ENCODE measurements around the gene ZNHIT2. TPM values are rescaled to one million over a fixed set of nuclear protein-coding genes. Genes with fewer than 3 reads are reported as not detected.

ZNHIT2 gene
- 8.0 TPM for total RNA-seq

DNA sequence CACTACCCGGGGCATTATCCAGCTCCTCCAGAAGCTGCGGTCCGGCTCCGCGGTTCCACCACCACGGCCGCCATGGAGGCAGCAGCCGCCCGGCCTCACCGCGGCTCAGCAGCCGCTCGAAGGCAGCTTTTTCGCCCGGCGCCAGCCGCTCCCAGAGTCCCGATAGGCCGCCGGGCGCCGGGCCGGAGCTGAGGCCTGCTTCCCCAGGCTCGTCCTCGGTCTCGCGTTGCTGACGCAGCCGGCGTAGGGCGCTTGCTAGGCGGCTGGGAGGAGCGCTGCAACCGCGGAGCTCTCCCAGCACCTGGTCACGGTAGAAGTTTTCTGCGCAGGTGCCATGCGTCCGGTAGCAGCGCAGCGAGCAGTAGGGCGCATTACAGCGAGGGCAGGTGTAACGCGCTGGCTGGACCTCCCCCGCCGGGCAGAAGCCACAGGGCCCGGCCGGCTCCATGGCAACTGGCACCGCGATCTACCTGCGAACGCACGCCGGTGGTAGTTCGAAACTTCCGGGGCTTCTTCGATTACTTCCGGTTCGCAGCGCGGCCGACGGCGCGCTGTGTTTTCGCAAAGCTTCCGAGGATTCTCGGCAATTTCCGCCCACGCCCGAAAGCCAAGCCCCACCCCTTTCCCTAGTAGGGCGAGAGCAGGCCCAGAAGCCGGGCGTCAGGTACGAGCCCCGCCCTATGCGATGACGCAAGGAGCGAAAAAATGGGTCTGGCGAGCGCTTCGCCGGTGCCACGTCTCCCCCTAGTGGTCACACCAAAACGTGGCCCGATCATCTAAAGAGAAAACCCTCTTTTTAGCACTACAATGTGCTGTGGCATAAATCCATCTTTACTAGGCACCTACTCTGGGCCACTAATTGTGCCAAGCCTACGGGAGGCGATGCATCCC lies at the start of gene ZNHIT2:
TSS of gene ZNHIT2 (minus strand) at position 496 of the 891 bp plus-strand sequence. CDS start at position 448, 48 bp downstream.

DNA sequence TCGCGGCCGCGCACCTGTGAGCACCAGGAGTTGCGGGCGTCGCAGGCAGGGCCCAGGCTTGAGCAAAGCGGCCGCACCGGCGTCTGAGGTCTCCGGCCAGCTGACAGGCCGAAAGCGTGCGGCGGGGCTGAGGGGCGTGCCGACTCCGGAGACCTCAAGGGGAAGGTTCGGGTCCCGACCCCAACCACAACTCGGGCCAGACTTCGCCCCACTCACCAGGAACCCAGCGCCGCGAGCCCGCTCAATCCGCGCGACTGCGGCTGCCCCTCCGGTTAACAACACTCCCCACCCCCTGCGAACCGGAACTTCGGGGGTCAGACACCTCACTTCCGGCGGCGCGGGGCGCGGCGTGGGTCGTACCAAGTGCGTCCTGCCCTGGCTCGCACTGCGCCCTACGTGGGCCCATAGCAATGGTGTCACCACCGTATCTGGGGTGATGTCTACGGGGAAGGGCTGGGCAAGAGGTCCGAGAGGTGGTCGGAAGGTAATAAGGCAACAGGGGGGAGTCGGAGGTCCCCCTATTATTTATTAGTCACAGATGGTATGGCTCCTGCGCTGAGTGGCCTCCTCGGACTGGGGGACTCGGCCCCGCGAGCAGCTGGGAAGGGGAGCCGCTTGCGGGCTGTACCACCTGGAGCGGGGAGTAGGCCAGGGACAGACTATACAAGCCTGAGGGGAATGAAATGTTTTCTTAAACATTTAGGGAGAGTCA lies 16.9 kb upstream of the ZNHIT2 start, which contains the start of gene SYVN1:
TSS of gene SYVN1 (minus strand) at position 280 of the 712 bp plus-strand sequence. CDS start 918 bp downstream, outside the sequence.

DNA sequence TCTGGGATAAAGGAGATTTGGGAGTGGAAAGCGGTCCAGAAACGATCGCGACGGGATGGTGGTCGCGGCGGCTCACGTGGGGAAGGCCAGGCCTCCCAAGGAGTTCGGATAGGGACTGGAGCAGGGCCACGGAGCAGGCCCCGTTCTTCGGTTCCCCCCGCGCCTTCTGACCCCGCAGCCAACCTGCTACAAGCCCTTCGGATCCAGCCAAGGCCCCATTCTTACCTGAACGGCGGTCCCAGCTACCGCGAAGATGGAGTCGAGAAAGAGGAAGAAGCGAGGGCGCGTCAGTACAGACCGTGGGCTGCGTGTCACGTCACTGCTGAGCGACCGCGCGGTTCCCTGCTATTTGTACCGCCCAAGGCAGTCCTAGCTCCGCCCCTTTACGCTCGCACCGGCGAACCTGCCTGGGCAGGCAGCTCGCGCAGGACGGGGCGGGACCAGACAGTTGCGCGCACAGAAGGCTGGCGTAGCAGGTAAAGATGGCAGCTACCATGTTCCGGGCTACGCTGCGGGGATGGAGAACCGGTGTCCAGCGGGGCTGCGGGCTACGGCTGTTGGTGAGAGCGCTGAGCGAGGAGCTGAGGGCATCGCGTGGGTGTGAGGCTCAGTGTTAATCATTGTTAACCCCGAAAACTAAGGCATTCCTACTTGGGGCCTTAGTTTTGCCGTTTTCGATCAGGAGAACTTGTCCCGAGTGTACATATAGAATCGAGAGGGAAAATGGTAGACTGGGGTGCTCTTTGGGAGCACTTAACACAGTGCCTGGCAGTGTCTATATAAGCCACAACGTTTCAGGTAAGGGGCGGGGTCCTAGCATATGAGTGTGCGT lies 4.6 kb upstream of the ZNHIT2 start, which contains the start of the genes FAU and MRPL49:
TSS of gene FAU (minus strand) at position 270 of the 832 bp plus-strand sequence. CDS start 321 bp downstream, outside the sequence.
TSS of gene MRPL49 (plus strand) at position 457 of the 832 bp plus-strand sequence. CDS start at position 483, 26 bp downstream.

DNA sequence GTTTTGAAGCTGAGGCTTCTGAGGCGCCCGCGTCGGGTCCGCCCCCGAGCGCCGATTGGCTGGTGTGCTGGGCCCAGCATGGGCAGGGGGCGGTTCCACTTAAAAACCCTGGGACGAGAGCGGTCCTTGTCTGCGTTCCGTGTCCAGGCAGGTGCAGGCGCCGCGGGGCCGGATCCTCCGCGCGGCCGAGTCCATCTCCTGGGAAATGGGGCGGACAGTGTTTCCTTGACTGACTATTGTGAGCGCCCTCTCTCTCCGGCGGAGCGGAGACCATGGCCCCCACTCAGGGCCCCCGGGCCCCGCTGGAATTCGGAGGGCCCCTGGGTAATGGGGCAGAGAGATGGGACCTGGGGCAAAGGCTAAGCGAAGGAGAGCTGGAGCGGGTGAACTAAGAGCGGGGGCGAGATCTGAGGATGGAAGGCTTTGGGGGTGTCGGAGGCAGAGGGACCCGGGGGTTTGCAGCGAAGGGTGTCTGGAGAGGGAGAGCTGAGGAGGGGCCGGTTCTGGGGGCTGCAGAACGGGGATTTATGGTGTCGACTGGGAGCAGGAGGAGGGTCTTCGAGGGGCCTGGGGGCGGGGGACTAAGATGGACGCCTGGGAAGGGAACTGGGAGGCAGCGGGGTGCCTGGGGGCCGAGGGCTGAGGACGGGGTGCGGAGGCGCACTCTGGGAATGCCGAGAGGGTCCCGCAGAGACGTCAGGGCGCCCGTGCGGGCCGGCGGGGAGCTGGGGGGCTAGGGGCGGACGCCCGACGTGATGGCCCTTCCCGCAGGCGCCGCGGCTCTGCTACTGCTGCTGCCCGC lies 5.6 kb downstream of the ZNHIT2 start, which contains the start of gene TM7SF2:
TSS of gene TM7SF2 (plus strand) at position 129 of the 802 bp plus-strand sequence. CDS start at position 273, 144 bp downstream.

DNA sequence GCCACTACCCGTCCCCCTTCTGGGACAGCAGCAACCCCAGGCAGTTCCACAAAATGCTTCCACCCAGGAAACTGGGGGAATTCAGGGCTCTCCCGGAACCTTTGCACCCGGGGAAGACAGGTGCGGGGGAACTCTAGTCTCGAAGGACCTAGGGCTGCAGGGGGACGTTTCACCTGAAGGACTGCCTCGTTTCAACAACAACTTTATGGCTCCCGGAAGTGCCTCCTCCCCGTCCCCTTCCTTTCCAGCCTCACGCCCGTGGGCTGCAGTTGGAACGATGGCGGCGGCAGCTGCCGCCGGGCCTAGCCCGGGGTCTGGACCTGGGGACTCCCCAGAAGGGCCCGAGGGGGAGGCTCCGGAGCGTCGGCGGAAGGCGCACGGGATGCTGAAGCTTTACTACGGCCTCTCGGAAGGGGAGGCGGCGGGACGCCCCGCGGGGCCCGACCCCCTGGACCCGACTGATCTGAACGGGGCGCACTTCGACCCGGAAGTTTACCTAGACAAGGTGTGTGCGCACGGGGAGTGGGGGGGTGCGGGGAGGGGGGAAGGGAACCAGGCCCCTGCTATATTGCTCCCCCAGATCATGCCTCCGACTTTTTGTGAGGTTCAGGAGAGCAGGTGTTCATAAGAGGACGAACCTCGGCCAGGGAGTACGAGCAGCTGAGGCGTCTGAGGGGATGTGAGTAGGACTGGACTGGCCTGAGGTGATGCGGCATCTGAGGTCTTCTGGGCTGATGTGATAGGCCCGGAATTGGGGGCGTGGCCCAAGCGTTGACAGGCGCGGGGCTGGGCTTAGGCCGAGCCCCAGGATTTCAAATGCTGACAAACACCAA lies 21.3 kb downstream of the ZNHIT2 start, which contains the start of gene VPS51:
TSS of gene VPS51 (plus strand) at position 241 of the 833 bp plus-strand sequence. CDS start at position 278, 37 bp downstream.

DNA sequence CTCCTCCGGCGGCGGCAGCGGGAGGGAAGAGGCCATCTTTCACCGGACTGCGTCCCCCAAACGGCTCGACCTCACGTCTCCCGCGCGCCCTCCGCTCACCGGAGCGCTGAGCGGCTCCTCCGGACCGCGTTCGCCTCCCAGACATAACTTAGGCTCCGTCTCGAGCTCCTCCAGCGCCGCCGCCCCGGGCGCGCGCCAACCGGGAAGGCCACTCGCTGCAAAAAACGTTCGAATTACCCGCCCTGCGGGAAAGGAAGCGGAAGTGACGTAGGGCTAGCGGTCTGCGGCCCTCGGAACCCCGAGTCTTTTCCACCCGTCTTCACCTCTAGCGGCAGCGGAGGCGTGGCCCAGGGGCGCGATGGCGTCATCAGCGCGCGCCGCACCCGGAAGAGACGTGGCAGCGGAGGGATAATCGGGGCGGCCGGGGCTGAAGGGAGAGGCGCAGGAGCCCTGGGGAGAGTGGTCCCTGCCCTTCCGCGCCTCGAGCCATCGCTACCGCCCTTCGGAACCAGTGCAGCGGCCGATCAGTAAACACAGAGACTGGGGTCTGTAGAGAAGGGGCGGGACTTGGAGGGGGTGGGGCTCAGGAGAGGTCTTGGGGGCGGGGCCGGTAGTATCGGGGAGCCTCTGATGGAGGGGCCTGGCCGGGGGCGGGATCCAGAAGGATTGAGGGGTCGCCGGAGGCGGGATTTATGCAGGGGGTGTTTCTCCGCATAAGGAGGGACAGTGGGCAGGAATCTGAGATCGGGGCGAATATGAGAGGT lies 33.5 kb downstream of the ZNHIT2 start, which contains the start of the genes CDCA5 and ZFPL1:
TSS of gene CDCA5 (minus strand) at position 207 of the 764 bp plus-strand sequence. CDS start at position 145, 62 bp downstream.
TSS of gene ZFPL1 (plus strand) at position 389 of the 764 bp plus-strand sequence. CDS start 477 bp downstream, outside the sequence.

Small RNAs within 50 kb of the gene (small RNA-seq; reads per million reads assigned to genes)
- gene HIGD1AP10 (ENCODE audit: low replicate concordance) (not detected), gene PDCL2P2 (ENCODE audit: low replicate concordance) (not detected), gene RNU2-23P (ENCODE audit: low replicate concordance) (2.9 reads per million, percentile 91 among the genes with 10 or more reads in this experiment)

Other genes starting within 250 kb of the ZNHIT2 start
- gene EHD1, start 239.1 kb downstream of the ZNHIT2 start, total RNA-seq, result 62.8 TPM
- 31.4 TPM for gene ATG2A, start 200.5 kb downstream of the ZNHIT2 start, total RNA-seq
- gene PPP2R5B, start 193.0 kb downstream of the ZNHIT2 start, total RNA-seq, result 14.4 TPM
- 1.3 TPM for gene GPHA2, start 181.8 kb downstream of the ZNHIT2 start, total RNA-seq
- 0.70 TPM for gene MAJIN, start 145.6 kb downstream of the ZNHIT2 start, total RNA-seq
- gene BATF2, start 120.7 kb downstream of the ZNHIT2 start, total RNA-seq, result 2.4 TPM
- 91.7 TPM for gene ARL2, start 103.5 kb downstream of the ZNHIT2 start, total RNA-seq
- gene SNX15, start 90.3 kb downstream of the ZNHIT2 start, total RNA-seq, result 21.5 TPM
- 7.8 TPM for gene SAC3D1, start 76.5 kb downstream of the ZNHIT2 start, total RNA-seq
- gene NAALADL1, start 59.1 kb downstream of the ZNHIT2 start, total RNA-seq, result 20.2 TPM
- gene CDCA5, start 33.7 kb downstream of the ZNHIT2 start, total RNA-seq, result 6.4 TPM
- gene ZFPL1, start 33.5 kb downstream of the ZNHIT2 start, total RNA-seq, result 29.6 TPM
- 421 TPM for gene VPS51, start 21.5 kb downstream of the ZNHIT2 start, total RNA-seq
- gene TM7SF2, start 5.8 kb downstream of the ZNHIT2 start, total RNA-seq, result 65.0 TPM
- gene FAU, start 4.4 kb upstream of the ZNHIT2 start, total RNA-seq, result 650 TPM
- gene MRPL49, start 4.6 kb upstream of the ZNHIT2 start, total RNA-seq, result 57.1 TPM
- gene SYVN1, start 16.8 kb upstream of the ZNHIT2 start, total RNA-seq, result 22.3 TPM
- gene SPDYC, start 52.5 kb upstream of the ZNHIT2 start, total RNA-seq, result not detected
- 142 TPM for gene CAPN1, start 64.2 kb upstream of the ZNHIT2 start, total RNA-seq
- 11.9 TPM for gene POLA2, start 144.3 kb upstream of the ZNHIT2 start, total RNA-seq
- gene CDC42EP2, start 197.2 kb upstream of the ZNHIT2 start, total RNA-seq, result 15.7 TPM
- gene DPF2, start 216.2 kb upstream of the ZNHIT2 start, total RNA-seq, result 41.9 TPM
- 0.35 TPM for gene TIGD3, start 237.1 kb upstream of the ZNHIT2 start, total RNA-seq

Data from metanephros (tissue), 2 donors.